Measurements from ENCODE around the gene JOSD1. TPM values are rescaled to one million over a fixed set of nuclear protein-coding genes. Genes with fewer than 3 reads are reported as not detected.

Gene JOSD1
- total and polyA plus RNA-seq, 2 donors (not counting 1 experiment from before 2014, with no cell fraction given) = 78.7 to 94.8 TPM

DNA sequence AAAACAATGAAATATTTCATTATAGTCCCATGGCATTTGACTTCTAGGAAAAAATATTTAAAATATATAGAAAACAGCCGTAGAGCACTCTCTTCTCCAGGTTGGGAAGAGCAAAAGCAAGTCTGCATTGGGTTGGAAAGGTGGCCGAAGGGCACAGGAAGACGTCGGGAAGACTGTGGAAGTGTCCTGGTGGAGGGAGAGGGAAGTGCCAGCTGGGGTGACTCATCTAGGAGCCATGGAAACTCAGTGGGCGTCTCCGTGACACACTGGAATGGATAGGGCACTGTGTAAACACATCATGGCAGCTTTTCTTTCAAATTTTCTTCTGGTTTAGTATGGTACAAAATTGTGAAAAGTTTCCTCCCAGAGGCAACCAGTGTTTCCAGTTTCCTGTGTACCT lies 17.7 kb upstream of the JOSD1 start:
- no peak overlapping the region for H3K4me3 Mint-ChIP-seq
- H3K27ac ChIP-seq (ENCODE audit: low read length in 2 of 2) = no peak overlapping the region
- POLR2A ChIA-PET = no interaction called here
- CTCF ChIA-PET = interaction anchor here (1.1 kb wide), 1 partner anchor 9 kb away, joined by 5 read pairs; no protein-coding TSS in a partner anchor
- WGBS (ENCODE audit: insufficient coverage) = 99% methylated on average over 6 of the region's 6 CpGs
- no peaks in the 10 kb centered on the region for H3K9me3 Mint-ChIP-seq (ENCODE audit: insufficient read depth)
- H3K4me1 ChIP-seq (ENCODE audit: control insufficient read depth in 2 of 2, insufficient read depth in 2 of 2, low read length in 2 of 2) = peaks cover under 1 to 2% of the 10 kb centered on the region in 2 donors
- H3K36me3 ChIP-seq (replicated peaks in 1 of 2; ENCODE audit: control extremely low read depth in 1 of 2, control insufficient read depth in 1 of 2, extremely low read depth in 1 of 2, insufficient read depth in 2 of 2, low read length in 1 of 2) = peaks cover 1 to 70% of the 10 kb centered on the region in 2 experiments
- no peak overlapping the region for H3K9ac ChIP-seq (ENCODE audit: low read length)
- no peak overlapping the region for H3K27ac Mint-ChIP-seq
- no peak overlapping the region for H2AFZ ChIP-seq (ENCODE audit: insufficient read depth, low read depth, low read length, poor library complexity, severe bottlenecking)
- H3K79me2 ChIP-seq (ENCODE audit: control insufficient read depth, insufficient read depth, low read length) = peaks cover 51% of the 10 kb centered on the region
- DNase-seq = no peak
- no peak for ATAC-seq (ENCODE audit: low read depth)
- H3K27me3 Mint-ChIP-seq = no peaks in the 10 kb centered on the region
- no peaks in the 10 kb centered on the region for H3K27me3 ChIP-seq (replicated peaks in 1 of 4; ENCODE audit: control extremely low read depth in 1 of 4, control insufficient read depth in 3 of 4, insufficient read depth in 4 of 4, low read length in 3 of 4)
- peaks cover 17% of the 10 kb centered on the region for H3K4me1 Mint-ChIP-seq
- H3K4me2 ChIP-seq (replicated peaks; ENCODE audit: low read depth, low read length, poor library complexity, severe bottlenecking) = no peak overlapping the region
- H4K20me1 ChIP-seq (ENCODE audit: control insufficient read depth, insufficient read depth, low read length, poor library complexity, severe bottlenecking) = peaks cover 46% of the 10 kb centered on the region
- intact Hi-C loops (cut with micrococcal nuclease) = no loop called here
- H3K9me3 ChIP-seq (ENCODE audit: control extremely low read depth in 1 of 3, control insufficient read depth in 2 of 3, insufficient read depth in 1 of 3, low read length in 2 of 3) = no peaks in the 10 kb centered on the region
- H3K4me3 ChIP-seq (ENCODE audit: control extremely low read depth in 1 of 5, extremely low read depth in 1 of 5, insufficient read depth in 1 of 5, low read depth in 2 of 5, low read length in 4 of 5) = no peak overlapping the region
- TF ChIP-seq EZH2 (IDR thresholded peaks at IDR 0.05; ENCODE audit: borderline replicate concordance, insufficient read depth, low read depth, low read length, poor library complexity, severe bottlenecking) (no peak), CTCF (IDR thresholded peaks at IDR 0.05) (no peak)

DNA sequence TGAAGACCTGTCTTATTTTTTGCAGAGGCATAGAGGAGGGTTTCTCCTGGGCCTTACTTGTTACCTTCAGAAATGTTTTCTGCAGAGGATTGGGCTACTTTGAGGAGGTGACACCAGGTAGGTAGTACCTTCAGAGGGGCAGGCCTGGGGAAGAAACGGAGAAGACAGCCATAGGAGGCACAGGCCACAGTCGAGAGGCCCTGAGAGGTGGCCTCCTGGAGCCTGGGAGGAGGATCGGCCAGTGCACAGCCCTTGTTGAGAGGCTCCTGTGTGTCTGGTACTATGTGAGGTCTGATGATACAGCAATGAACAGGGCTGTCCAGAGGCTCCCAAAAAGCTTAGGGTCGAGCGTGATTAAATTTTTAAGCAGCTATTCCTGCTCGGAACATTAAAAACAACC lies 16.5 kb upstream of the JOSD1 start:
- Mint-ChIP-seq H3K4me3 (no peak overlapping the region), H3K27me3 (no peaks in the 10 kb centered on the region), H3K4me1 (peaks cover 29% of the 10 kb centered on the region), H3K9me3 (ENCODE audit: insufficient read depth) (no peaks in the 10 kb centered on the region), H3K27ac (no peak overlapping the region)
- H3K9me3 ChIP-seq (ENCODE audit: control extremely low read depth in 1 of 3, control insufficient read depth in 2 of 3, insufficient read depth in 1 of 3, low read length in 2 of 3) = no peaks in the 10 kb centered on the region
- H4K20me1 ChIP-seq (ENCODE audit: control insufficient read depth, insufficient read depth, low read length, poor library complexity, severe bottlenecking) = peaks cover 58% of the 10 kb centered on the region
- H3K27ac ChIP-seq (ENCODE audit: low read length in 2 of 2) = no peak overlapping the region
- H3K4me3 ChIP-seq (ENCODE audit: control extremely low read depth in 1 of 5, extremely low read depth in 1 of 5, insufficient read depth in 1 of 5, low read depth in 2 of 5, low read length in 4 of 5) = no peak overlapping the region
- ATAC-seq (ENCODE audit: low read depth) = no peak
- peaks cover 62% of the 10 kb centered on the region for H3K79me2 ChIP-seq (ENCODE audit: control insufficient read depth, insufficient read depth, low read length)
- H3K27me3 ChIP-seq (replicated peaks in 1 of 4; ENCODE audit: control extremely low read depth in 1 of 4, control insufficient read depth in 3 of 4, insufficient read depth in 4 of 4, low read length in 3 of 4) = no peaks in the 10 kb centered on the region
- H3K9ac ChIP-seq (ENCODE audit: low read length) = no peak overlapping the region
- ChIA-PET POLR2A (no interaction called here), CTCF (no interaction called here)
- no peak overlapping the region for H3K4me2 ChIP-seq (replicated peaks; ENCODE audit: low read depth, low read length, poor library complexity, severe bottlenecking)
- peaks cover 0 to 67% of the 10 kb centered on the region in 2 experiments for H3K36me3 ChIP-seq (replicated peaks in 1 of 2; ENCODE audit: control extremely low read depth in 1 of 2, control insufficient read depth in 1 of 2, extremely low read depth in 1 of 2, insufficient read depth in 2 of 2, low read length in 1 of 2)
- 100% methylated on average over 4 of the region's 6 CpGs for WGBS (ENCODE audit: insufficient coverage)
- H3K4me1 ChIP-seq (ENCODE audit: control insufficient read depth in 2 of 2, insufficient read depth in 2 of 2, low read length in 2 of 2) = peaks cover 7% of the 10 kb centered on the region in 2 donors
- intact Hi-C loops (cut with micrococcal nuclease) = no loop called here
- DNase-seq = no peak
- H2AFZ ChIP-seq (ENCODE audit: insufficient read depth, low read depth, low read length, poor library complexity, severe bottlenecking) = no peak overlapping the region
- no peak for TF ChIP-seq EZH2 (IDR thresholded peaks at IDR 0.05; ENCODE audit: borderline replicate concordance, insufficient read depth, low read depth, low read length, poor library complexity, severe bottlenecking)
- TF ChIP-seq CTCF (IDR thresholded peaks at IDR 0.05) = no peak
